Measurements from ENCODE around the gene LIG3.
A peak's percentile ranks its signal among the peaks of the same experiment; 100 is the strongest.
"Not testable (repeated sequence)": the region's sequence is repeated elsewhere in the genome, so short reads cannot be mapped to it uniquely, and the experiment has no call there.

The LIG3 gene

GRCh38 chr17:35045458-35045979 lies 65.2 kb downstream of the LIG3 start:
- not testable (repeated sequence) for DNase-seq

DNA sequence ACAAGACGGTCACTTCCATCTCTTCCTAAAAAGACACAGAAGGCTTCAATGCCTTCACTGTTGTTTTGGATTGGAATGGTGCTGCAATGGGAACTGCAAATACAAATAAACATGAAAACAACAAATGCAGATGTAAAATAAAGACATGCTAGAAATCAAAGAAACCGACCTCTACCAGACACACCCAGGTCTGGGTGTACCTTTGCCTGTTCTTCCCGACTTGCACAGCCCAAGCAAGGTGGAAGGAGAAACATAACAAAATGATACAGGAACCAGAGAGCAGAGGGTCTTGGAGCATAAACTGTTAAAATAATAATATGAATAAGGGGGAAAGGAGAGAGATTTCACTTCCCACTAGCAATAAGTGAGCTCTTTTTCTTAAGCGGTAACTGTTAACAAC lies 65.9 kb downstream of the LIG3 start:
- DNase-seq, result no peak

GRCh38 chr17:35046740-35047283 lies 66.5 kb downstream of the LIG3 start:
- peak; percentile 59 for DNase-seq

DNA sequence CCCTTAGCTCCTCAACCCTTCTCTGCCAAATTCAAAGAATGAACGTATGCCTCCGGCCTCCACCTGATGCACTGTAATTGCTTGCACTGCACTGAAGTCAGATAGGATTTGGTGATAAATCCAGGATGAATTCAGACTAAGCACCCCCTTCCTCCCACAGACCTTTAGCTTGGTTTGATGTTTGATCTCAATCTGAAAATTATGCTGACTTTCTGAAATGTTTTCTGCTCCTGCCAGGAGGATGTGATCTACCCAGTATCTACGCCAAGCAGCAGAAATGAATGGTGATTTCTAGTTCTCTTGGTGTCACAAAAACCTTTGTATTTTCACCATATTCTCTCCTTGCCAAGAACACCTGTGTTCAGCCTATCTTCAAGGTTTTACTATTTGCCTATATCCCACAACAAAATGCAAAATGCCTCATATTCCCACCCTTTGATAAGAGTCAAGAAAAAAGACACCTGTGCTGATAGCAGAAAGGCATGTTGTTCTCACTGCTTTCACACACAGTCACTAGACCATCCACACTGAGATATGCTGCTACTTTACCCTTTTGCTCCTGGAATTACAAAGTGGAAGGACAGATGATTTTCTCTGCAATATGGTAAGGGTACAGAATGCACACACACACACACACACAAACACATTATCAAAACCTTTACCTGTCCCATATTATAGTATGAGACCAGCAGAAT lies 68.5 kb downstream of the LIG3 start:
- DNase-seq, result no peak

- no peak for DNase-seq
Observed at GRCh38 chr17:35050170-35050569, 69.9 kb downstream of the LIG3 start.

DNA sequence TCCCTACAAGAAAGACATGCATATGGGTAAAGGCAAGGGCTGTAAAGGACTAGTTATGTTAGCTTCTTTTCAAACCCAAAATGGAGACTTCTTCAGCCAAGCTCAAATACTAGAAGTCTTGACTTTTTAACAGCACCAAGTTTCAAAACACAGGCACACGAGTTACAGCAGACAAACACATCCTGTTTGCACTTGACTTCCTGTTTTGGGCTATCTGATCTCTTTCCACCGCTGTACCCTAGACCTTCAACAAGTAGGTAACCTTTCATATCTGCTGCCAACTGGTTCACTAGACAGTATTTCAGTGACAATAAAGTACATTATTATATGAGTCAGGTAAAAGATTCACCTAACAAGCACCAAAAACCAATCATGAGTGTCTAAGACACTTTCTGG lies 70.9 kb downstream of the LIG3 start:
- no peak for DNase-seq

DNA sequence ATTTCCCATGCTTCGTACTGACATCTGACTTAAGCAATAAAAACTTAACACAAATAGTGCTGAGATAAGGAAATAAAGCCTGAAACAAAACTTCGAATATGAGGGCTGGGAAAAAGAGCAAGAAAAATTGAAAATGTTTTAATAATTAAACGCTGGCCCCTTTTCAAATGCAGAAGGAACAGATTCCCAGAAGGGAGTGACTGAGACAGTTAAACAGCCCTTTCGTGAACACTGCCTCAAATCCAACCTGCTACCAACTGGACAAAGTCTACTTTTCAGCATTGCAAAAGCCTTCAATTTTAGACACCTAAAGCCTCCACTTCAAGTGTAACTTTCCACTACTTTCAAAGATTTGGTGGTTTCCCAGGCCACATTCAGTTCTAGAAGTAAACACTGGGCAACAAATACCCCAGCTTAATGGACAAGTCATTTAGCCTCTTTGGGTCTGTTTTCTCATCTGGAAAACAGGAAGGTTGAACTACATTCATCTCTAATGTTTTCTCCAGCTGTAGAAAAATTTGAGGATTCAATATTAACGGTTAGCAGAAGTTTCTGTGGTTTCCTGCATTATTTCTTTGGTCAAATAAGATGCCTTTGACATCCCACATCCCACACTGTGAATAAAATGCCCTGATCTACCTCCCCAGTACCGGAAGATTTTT lies 71.4 kb downstream of the LIG3 start:
- no peak for DNase-seq

GRCh38 chr17:35052241-35052610 lies 71.9 kb downstream of the LIG3 start:
- DNase-seq, result no peak

- no peak for DNase-seq
Observed at GRCh38 chr17:35052780-35053179, 72.5 kb downstream of the LIG3 start.

GRCh38 chr17:35053204-35053603 lies 72.9 kb downstream of the LIG3 start:
- no peak for DNase-seq

DNA sequence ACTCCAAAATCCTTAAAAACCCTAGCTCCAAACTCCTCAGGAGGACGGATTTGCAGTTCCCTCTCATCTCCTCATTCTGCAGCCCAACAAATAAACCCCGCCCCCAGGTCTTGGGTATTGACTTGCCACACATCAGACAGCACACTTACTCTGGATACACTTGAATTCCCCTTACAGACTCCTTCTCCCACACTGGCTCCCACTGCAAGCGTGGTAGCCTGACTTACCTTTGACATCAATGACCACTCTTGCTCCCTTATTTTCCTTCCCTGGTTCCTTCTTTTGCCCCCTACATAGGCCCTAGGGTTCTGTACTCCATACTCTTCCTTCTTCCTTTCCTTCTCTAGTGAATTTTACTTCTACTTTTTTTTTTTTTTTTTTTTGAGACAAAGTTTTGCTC lies 75.7 kb downstream of the LIG3 start:
- no peak for DNase-seq

GRCh38 chr17:35057332-35057915 lies 77.1 kb downstream of the LIG3 start:
- no peak for DNase-seq

Measured in activated naive CD4-positive, alpha-beta T cell treated with anti-CD3 and anti-CD28 coated beads, Interleukin-2, amount 50 U/mL, for 16 hours (primary cell).